CD4-positive, alpha-beta T cell treated with Interleukin-15 for 1 hour (primary cell): ENCODE measurements around the gene COX6B1.
"Not testable (repeated sequence)": the region's sequence is repeated elsewhere in the genome, so short reads cannot be mapped to it uniquely, and the experiment has no call there.

Experiments used
- DNase-seq: peaks from one replicate; pipeline ENCODE4 v3.0.0-alpha.2; 2020

The COX6B1 gene

DNA sequence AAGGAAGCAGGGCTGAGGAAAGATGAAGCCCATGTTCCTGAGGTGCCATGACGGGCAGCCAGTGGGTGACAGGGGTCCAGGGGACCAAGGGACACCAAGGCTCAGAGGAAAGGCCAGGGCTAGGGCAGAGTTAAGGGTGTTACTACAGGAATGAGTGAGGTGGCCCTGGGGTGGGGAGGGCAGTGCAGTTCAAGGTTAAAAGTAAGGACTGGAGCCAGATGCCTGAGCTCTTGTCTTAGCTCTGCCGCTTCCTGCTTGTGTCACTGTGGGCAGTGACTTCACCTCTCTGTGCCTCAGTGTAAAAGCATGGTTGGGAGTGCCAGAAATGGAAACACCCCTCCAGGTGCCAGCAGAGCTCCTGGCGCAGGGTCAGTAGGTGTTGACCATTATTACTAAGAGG, 11.5 kb upstream of the COX6B1 start:
- no peak for DNase-seq

DNA sequence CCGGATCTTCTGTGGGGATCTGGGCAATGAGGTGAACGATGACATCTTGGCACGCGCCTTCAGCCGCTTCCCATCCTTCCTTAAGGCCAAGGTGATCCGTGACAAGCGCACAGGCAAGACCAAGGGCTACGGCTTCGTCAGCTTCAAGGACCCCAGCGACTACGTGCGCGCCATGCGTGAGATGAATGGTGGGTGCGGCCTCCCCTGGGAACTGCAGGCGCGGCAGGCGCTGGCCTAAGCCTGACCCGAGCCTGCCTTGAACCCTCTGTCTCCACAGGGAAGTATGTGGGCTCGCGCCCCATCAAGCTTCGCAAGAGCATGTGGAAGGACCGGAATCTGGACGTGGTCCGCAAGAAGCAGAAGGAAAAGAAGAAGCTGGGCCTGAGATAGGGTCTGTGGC, 11.0 kb upstream of the COX6B1 start:
- no peak for DNase-seq

DNA sequence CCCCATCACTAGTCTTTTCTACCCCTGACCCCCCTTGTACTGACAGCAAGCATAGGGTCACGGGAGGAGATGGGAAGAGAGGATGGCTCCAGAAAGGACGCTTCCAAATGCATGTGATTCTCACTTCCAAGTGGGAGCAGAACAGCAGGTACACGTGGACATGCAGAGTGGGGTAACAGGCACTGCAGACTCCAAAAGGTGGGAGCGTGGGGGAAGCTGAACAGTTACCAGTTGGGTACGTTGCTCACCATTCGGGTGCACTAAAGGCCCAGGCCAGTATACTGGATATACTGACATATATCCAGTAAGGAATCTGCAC, 8.8 kb upstream of the COX6B1 start:
- DNase-seq = no peak

DNA sequence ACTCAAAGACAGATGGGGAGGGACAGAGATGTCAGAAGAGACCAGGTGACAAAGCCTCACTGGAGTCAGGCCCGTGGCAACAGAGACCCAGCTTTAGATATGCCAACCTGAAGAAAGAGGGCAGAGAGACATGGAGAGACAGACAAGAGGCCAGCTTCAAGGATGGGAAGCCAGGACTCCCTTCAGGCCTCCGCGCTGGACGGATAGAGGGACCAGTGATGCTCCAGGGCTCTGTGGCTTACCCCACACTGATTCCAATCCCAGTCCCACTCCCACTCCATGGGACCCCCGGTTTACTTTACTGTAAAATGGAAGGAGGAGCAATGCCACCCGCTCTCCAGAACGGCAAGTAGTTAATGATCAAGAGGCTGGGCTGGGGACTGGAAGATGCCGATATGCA, 8.3 kb upstream of the COX6B1 start:
- DNase-seq = no peak

DNA sequence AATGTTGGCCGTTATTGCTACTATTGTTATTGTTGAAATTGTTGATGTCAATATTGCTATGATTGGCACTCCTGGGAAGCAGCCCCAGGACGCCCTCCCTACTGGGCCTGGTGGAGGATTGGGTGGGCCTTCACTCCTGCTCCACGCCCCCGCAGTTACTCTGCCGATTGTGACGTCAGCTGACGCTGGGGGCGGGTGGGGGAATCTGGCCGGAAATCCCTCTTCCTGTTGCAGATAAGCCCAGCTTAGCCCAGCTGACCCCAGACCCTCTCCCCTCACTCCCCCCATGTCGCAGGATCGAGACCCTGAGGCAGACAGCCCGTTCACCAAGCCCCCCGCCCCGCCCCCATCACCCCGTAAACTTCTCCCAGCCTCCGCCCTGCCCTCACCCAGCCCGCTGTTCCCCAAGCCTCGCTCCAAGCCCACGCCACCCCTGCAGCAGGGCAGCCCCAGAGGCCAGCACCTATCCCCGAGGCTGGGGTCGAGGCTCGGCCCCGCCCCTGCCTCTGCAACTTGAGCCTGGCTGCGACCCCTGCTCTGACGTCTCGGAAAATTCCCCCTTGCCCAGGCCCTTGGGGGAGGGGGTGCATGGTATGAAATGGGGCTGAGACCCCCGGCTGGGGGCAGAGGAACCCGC, 6.5 kb upstream of the COX6B1 start, which contains the start of gene ETV2:
ETV2 (plus strand) TSS at position 231 of the 637 bp plus-strand sequence. CDS start 716 bp downstream, outside the sequence.
- DNase-seq = peak; percentile 57

DNA sequence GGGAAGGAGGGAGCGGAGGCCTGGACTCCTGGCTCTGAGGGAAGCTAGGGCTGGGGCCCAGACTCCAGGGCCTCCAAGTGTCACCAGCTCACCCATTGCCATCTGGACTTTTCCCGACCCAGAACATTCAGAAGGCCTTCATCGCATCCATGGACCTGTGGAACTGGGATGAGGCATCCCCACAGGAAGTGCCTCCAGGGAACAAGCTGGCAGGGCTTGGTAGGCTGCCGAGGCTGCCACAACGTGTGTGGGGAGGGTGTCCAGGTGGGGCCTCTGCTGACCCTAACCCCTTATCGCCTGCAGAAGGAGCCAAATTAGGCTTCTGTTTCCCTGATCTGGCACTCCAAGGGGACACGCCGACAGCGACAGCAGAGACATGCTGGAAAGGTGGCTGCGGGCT, 5.8 kb upstream of the COX6B1 start:
- DNase-seq = no peak

DNA sequence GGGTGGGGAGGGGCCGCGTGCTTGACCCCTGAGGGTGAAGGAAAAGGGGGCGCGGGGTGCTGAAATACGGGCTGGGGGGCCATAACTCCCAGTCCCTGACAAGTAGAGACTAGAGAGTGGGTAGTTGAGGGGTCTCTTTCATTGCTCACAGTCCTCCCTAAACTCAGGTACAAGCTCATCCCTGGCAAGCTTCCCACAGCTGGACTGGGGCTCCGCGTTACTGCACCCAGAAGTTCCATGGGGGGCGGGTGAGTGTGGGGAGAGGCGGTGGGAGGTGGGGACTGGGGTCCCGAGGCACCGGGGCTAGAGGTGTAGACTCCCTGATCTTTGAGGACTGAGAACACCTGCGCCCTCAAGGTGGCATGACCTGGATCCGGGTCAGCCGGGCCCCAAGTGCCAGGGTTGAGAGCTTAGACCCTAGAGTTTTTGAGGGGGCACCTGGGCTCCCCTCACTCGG, 5.3 kb upstream of the COX6B1 start:
- no peak for DNase-seq

DNA sequence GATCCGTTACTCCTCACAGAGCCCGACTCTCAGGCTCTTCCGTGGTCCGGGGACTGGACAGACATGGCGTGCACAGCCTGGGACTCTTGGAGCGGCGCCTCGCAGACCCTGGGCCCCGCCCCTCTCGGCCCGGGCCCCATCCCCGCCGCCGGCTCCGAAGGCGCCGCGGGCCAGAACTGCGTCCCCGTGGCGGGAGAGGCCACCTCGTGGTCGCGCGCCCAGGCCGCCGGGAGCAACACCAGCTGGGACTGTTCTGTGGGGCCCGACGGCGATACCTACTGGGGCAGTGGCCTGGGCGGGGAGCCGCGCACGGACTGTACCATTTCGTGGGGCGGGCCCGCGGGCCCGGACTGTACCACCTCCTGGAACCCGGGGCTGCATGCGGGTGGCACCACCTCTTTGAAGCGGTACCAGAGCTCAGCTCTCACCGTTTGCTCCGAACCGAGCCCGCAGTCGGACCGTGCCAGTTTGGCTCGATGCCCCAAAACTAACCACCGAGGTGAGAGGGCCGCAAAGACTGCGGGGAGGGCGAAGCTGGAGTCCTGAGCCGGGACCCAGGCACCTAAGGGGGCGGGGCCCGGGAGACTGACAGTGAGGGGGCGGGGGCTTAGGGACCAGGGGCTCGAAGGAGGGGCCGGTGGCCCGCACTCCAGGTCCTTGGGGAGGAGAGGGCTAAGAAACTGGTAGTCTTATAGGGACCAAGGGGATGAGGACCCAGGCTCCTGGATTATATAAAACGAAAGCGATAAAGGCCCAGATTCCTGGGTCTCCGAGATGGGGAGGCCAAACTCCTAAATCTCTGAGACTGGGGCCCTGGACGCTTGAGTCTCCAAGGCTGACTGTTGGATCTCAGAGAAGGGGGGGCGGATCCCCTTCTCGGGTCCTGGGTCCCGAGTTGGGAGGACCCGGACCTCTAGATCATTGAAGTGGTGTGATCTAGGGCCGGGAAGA, 4.6 kb upstream of the COX6B1 start:
- peak; percentile 81 for DNase-seq

DNA sequence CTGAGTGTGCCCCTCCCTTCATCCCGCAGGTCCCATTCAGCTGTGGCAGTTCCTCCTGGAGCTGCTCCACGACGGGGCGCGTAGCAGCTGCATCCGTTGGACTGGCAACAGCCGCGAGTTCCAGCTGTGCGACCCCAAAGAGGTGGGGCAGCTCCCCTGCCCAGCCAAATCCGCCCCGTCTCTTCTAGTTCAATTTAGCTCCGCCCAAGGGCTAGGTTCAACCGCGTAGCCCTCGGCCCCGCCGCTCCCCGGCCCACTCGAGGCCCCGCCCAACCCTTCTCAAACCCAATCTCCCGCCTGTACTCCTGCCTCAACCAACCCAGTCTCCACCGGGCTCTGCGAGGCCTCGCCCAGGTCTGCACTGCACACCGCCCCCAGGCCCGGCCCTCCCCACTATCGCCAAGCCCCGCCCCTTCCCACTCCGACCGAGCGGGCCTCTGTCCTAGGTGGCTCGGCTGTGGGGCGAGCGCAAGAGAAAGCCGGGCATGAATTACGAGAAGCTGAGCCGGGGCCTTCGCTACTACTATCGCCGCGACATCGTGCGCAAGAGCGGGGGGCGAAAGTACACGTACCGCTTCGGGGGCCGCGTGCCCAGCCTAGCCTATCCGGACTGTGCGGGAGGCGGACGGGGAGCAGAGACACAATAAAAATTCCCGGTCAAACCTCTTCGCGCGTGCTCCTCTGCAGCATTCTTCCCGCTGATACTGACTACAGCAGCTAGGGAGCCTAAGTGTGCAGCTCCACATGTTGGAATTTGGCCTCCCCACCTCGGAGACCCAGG, 3.7 kb upstream of the COX6B1 start:
- peak; percentile 98 for DNase-seq

DNA sequence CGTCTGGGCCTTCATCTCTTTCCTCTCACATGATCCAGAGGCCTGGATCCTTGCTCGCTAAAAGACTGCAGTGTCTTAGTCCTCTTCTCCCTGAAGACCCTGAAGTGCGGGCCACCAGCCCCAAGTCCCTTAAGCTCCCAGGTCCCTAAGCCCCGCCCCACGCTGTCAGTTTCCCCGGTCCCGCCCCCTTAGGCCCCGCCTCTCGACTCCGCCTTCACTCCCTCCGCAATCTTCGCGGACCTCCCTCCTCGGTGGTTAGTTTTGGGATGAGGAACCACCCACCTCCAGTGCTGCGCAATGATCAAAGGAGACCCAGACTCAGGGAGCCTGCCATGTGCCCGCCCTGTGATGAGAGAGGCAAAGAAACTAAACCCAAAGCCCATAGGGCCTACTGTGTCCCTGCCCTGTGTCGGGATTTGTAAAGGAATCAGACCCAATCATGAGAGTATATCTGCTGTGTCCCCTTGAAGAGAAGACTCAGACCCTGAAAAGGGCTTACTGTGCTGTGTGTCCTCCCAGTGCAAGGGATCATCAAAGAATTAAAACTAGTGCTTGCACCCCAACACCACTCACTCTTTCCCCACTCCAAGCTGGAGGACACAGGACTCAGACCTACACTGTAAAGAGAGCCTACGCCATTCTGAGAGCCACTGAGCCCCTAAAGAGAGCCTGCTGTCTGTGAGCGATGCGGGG, 3.0 kb upstream of the COX6B1 start:
- DNase-seq = peak; percentile 70

DNA sequence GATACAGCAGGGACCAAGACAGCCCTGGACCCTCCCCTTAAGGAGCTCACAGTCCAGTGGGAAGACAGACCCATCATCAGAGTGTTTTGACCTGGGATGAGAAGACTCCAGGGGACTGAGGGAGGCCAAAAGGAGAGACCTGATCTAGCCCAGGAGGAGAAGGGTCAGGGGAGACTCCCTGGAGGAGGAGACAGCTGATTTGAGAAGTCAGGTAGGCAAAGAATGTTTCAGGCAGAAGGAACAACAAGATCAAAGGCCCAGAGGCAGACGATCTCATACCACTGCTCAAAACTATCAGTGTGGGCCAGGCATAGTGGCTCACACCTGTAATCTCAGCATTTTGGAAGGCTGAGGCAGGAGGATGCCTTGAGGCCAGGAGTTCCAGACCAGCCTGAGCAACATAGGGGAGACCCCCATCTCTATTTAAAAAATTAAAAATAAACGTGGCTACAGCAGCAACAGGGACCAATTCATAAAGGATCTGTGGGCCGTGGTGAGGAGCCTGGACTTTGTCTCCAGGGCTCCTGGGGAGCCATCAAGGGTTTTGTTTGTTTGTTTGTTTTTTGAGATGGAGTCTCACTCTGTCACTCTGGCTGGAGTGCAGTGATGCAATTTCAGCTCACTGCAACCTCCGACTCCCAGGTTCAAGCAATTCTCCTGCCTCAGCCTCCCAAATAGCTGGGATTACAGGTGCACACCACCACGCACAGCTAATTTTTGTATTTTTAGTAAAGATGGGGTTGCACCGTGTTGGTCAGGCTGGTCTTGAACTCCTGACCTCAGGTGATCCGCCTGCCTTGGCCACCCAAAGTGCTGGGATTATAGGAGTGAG, 2.2 kb upstream of the COX6B1 start:
- no peak for DNase-seq

DNA sequence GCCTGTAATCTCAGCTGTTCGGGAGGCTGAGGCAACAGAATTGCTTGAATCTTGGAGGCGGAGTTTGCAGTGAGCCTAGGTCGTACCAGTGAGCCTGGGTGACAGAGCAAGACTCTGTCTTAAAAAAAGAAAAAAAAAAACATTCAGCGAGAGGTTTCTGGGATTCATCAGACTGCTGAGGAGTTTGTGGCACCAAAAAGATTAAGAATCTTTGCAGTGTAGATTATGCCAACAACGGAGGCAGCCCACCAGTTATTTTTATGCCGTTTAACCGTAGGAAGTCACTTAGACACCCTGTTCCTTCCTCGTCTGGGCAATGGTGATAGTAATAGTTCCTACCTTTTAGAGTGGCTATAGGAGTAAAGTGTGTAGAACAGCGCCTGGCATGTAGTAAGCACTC, 2.5 kb downstream of the COX6B1 start:
- DNase-seq = no peak

DNA sequence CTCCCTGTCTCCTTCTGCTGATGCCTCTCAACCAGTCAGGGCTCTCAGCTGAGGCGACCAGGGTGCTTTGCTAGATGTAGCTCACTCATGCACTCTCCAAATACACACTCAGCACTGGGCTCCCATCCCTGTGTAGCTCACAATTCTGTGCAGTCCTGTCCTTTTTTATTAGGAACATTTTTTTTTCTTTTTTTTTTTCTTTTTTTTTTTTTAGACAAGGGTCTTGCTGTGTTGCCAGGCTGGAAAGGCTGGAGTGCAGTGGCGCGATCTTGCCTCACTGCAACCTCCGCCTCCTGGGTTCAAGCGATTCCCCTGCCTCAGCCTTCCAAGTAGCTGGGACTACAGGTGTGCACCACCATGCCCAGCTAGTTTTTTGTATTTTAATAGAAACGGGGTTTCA, 6.7 kb downstream of the COX6B1 start:
- not testable (repeated sequence) for DNase-seq

DNA sequence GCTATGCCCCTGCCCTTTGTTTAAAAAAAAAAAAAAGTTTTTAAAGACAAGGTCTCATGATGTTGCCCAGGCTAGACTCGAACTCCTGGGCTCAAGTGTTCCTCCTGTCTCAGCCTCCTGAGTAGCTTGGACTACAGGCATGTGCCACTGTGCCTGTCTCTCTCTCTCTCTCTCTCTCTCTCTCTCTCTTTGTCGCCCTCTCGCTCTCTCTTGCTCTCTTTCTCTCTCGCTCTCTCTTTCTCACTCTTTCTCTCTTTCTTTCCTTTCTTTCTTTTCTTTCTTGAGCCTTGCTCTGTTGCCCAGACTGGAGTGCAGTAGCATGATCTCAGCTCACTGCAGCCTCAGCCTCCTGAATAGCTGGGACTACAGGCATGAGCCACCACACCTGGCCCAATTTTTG, 7.5 kb downstream of the COX6B1 start:
- no peak for DNase-seq

DNA sequence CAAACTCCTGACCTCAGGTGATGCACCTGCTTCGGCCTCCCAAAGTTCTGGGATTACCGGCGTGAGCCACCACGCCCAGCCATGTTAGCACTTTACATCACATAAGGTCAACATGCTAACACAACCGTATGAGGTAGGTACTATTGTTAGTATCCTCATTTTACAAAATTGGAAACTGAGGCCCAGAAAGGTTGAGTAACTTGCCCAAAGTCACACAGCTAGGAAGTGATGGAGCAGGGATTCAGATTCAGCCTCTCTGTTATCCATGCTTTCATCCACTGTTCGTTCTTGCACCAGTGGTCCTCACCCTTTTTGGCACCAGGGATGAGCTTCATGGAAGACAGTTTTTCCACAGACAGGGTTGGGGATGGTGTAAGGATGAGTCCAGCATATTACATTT, 8.6 kb downstream of the COX6B1 start:
- no peak for DNase-seq

DNA sequence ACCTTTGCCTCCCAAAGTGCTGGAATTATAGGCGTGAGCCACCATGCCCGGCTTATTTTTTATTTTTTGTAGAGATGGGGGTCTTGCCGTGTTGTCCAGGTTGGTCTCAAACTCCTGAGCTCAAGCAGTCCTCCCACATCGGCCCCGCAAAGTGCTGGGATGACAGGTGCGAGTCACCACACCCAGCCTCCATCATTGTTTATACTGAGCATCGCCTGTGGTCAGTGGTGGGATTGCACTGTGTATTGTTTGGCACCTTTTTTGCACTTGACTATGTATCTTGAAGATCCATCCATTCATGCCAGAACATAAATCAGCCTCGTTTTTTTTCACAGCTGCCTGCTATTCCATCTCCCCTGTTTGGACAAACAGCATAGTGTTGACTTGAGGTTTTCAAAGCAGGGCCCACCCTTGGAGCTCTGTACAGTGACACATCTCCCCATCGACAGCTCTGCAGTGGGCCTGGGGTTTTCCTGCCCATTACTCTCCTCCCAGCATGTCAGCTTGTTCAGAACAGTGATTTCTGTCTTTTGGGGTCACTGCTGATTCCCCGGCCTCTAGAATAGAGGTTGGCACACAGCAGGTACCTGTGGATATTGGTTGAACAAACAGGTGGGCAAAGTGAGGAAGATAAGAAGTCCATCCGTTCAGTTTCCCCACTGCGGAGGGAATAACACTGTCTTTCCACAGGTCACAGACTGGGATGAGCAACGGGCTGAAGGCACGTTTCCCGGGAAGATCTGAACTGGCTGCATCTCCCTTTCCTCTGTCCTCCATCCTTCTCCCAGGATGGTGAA, 10.0 kb downstream of the COX6B1 start:
- DNase-seq = no peak

DNA sequence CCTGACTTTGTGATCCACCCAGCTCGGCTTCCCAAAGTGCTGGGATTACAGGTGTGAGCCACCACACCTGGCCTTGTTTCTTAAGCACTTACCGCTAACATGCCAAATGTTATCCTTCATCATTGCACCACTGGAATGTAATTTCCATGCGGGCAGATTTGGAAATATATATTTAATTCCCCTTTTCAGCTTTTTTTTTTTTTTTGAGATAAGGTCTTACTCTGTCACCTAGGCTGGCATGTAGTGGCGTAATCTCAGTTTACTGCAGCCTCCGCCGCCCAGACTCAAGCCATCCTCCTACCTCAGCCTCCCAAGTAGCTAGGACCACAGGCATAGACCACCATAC, 13.8 kb downstream of the COX6B1 start:
- DNase-seq = no peak

DNA sequence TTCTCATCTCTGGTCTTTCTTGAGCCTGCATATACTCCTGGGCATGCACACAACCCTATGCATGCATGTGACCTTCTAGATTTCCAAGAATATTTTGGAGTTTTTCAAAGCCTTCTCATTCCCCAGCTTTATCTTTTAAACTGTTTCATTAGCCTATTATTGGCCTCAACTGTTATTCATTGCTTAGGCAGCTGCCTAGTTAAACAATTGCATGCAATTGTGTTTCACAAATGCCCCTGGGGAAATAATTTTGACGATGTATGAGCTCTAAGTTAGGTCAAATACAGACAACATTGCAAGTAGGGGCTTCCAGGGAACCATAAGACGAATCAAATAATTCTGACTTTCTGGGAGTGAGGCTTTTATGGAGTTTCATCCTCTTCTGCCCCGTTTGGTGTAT, 15.9 kb downstream of the COX6B1 start:
- DNase-seq = no peak

DNA sequence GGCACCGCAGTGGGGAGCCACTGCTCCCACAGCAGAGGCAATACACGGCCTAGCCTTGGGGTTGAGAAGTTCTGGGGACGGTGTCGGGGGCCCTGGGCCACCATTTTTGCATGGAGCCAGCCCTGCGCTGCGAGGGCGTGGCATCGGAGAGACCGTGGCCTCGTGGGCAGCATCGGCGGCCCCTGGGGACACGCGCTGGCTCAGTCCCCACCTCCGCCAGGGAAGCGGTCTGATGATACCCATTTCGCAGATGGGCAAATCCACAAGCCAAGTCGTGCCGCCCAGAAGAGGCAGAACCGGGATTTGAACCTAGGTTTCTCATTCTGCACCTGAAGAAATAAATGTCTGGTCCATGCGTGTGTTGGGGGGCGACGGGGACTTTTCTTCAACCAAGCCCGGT, 17.0 kb downstream of the COX6B1 start:
- no peak for DNase-seq

DNA sequence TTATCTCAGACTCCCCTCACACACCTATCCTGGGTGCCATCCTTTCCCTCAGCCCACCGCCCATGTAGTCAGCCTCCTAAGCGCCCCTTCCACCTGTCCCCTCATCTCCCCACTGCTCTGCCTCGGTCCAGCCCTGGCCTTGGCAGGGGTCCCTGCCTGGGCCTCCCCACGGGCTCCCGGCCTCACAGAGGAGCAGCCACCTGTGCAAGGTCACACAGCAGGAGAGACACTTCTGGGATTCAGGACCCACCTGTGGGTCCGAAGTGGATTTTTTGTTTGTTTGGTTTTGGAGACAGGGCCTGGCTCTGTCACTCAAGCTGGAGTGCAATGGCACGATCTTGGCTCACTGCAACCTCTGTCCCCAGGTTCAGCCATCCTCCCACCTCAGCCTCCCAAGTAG, 17.5 kb downstream of the COX6B1 start:
- no peak for DNase-seq

DNA sequence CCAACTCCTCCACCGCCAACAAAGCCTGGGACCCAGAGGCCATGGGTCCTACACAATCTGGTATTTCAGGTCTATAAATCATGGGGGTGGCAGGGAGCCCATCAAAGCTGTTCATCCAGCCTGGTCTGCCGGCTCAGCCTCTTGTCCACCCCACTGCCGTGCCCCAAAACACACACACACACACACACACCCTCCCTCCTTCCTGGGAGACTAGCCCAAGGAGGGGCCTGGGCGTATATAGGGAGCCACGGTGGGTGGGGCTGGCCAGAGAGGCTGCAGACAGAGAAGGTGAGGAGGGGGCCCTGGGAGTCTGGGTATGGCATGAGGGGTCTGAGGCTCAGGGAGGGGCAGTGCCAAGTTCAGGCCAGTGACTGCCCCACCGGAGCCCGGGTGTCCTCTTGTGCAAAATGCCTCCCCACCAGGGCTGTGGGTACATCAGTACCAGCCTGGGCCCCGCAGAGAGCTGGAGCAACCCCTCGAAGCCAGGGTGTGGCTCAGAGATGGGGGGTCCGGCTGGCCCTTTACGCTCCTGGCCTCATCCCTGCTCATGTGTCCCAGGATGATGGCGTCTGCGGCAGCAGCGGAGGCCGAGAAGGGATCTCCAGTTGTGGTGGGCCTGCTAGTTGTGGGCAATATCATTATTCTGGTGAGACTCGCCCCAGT, 18.3 kb downstream of the COX6B1 start, which contains the start of gene UPK1A:
UPK1A (plus strand) TSS at position 267 of the 663 bp plus-strand sequence; CDS start at position 563, 296 bp downstream.
- no peak for DNase-seq
